Fibroblast of the aortic adventitia (primary cell): ENCODE results near the gene TXNDC2. TPM values are rescaled to one million over a fixed set of nuclear protein-coding genes. Genes with fewer than 3 reads are reported as not detected.

ENCODE experiments used
- DNase-seq: peaks from one replicate; pipeline ENCODE4 v3.0.0-alpha.2; 2010; ENCODE audit warnings: low read depth
- H3K4me3 ChIP-seq: 2 replicates; pipeline ENCODE4 v1.5.1; 2011; ENCODE audit warnings: low read depth, mild to moderate bottlenecking, control low read depth, low read length, moderate library complexity
- total RNA-seq: library from RNA; depleted of rRNA; stranded (reverse); fragments of >200 nt; gene quantifications from 2 replicates; pipeline ENCODE4 v1.2.3, GENCODE V29; 2012; ENCODE audit warnings: low replicate concordance
- TF ChIP-seq, protein P1 (sequence below): IDR thresholded peaks from 2 replicates; pipeline ENCODE4 v1.5.1; 2011; ENCODE audit warnings: mild to moderate bottlenecking, low read length, control low read depth, inconsistent platforms; ENCODE audit not compliant: insufficient read depth

TXNDC2 gene
- total RNA-seq, 1 donor: 0.27 TPM

DNA sequence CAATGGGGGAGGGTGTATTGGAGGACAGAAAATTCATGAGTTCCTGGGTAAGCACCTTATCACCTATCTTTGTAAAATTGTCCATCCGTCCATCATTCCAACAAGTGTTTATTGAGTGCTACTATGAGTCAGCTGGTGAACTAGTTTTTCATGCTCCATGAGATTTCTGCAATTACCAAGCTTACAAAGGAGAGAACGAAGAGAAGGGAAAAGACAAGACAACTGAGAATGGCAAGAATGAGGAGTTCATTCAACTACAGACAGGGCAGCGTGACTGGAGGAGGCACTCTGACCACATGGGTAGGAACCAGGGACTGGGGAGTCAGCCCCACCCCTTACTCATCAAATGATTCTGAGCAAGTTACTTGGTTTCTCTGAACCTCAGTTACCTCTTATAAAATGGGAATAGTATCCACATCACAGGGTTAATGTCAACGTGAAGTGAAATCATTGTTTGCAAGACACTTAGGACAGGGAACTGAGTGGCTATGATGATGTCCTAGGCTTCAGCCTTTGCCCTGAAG lies 18.6 kb upstream of the TXNDC2 start:
- DNase-seq: no peak
- no peak overlapping the region for H3K4me3 ChIP-seq
- TF ChIP-seq, protein P1, sequence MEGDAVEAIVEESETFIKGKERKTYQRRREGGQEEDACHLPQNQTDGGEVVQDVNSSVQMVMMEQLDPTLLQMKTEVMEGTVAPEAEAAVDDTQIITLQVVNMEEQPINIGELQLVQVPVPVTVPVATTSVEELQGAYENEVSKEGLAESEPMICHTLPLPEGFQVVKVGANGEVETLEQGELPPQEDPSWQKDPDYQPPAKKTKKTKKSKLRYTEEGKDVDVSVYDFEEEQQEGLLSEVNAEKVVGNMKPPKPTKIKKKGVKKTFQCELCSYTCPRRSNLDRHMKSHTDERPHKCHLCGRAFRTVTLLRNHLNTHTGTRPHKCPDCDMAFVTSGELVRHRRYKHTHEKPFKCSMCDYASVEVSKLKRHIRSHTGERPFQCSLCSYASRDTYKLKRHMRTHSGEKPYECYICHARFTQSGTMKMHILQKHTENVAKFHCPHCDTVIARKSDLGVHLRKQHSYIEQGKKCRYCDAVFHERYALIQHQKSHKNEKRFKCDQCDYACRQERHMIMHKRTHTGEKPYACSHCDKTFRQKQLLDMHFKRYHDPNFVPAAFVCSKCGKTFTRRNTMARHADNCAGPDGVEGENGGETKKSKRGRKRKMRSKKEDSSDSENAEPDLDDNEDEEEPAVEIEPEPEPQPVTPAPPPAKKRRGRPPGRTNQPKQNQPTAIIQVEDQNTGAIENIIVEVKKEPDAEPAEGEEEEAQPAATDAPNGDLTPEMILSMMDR: no peak

DNA sequence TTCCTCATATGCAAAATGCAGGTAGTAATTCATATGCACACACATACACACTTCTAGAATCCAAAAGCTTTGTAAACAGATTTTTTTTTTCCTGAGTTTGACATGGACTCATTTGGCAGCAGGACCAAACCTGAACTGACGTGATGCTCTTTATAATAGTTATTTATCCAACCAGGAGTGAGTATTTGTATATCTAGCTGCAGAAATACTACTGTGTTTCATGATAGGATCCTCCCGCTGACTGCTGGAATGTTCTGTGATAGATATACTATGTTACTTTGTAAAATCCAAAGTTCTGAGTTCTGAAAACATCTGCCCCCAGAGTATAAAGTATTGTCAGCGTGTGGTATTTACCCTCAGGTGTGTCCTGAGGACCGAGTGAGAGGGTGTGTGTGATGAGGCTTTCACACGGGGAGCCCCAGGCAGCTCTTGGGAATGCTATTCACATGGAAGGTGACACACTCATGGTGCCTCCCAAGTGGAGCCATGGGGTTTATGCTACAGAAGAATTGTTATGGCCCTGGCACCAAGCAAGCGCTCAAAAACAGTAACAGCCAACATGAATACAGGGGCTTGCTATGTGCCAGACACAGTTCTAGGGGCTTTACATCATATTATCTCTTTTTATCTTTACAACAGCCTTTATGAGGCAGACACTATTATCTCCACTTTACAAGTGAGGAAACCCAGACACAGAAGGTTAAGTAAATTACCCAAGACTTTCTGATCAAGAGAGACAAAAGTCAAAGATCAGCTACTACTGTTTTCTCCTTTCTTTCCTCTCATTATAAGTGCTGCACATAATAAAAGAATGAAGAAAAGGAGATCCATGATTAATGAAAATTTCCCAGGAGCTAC lies 16.7 kb upstream of the TXNDC2 start:
- no peak for DNase-seq
- TF ChIP-seq, protein P1: no peak
- H3K4me3 ChIP-seq: no peak overlapping the region

DNA sequence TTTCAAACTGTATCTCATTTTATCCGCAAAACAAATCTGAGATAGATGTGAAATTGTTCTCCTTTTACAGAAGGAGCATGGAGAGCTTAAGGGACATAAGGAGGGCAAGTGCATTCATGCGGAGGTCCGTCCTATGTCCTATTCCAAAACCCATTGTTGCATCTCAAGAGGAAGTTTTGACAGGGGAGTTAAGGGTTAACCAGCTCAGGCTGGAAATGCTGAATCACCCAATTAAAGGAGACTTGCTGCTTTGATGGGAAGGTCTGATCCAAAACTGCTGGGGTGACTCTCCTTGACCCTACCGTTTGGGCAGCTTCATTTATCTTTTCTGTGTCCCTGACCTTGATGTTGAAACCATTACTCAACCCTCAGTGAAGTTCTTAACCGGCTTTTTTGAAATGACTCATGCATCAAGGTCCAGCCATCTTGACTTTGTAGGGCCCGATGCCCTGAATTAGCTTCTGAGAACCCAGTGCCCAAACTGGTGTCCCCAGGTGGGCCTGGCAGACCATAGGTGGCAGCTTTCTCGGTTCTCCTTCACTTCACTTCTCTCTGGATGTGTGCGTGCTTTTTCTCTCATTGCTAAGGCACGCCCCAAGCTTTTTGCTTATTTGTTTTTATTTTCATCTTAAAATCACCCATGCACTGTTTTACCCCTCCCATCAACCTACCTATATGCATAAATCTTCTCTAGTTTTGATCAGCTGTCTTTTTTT lies 15.9 kb upstream of the TXNDC2 start:
- DNase-seq: peak; percentile 95
- H3K4me3 ChIP-seq: no peak overlapping the region
- TF ChIP-seq, protein P1: no peak

DNA sequence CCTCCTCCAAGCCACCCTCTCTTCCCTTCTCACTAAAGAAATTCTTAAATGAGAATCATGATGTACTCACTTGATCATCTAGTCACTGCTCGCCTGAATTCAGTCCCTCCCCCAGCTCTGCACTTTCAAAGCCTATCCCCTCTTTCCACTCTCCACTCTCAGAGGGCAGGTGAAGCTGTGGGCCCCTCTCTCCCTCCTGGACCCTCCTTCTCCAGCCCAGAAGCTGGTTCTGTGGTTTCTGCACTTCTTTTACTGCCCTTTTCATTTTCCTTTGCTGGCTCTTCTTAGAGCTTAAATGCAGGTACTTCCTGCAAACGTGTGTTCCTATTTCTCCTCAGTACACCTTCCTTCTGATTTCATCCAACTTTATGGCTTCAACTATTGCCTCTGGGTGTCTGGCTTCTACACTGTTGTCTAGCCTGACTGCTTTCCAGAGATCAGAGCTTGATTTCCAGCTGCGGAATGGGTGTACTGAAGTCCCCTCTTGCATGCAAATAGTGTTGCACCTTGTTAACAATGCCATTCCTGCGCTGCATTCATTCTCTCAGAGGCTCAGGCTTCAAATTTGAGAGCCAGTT lies 15.3 kb upstream of the TXNDC2 start:
- H3K4me3 ChIP-seq: no peak overlapping the region
- no peak for DNase-seq
- TF ChIP-seq, protein P1: no peak

DNA sequence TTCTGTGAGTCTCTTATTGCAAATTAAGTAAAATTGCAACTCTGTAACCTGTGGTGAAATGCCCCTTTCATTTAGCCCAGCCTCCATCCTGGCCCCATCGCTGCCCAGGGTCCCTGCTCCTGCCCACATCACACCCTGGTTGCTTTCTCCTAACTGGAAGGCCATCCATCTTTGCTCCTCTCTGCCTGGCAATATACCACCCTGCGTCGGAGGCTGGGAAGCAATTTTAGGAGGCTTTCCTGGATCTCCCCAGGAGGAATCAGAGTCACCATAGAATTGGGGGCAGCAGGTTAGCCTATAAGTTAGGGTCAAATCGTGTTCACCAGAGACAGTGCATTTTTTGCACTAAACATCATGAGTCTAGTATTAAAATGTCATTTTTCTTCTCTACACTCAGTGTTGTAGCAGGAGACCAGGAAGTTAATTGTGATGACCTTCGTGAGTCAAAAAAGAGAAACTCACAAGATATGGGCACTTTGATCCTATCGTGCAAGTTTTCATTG lies 14.5 kb upstream of the TXNDC2 start:
- H3K4me3 ChIP-seq: no peak overlapping the region
- DNase-seq: no peak
- TF ChIP-seq, protein P1: no peak

DNA sequence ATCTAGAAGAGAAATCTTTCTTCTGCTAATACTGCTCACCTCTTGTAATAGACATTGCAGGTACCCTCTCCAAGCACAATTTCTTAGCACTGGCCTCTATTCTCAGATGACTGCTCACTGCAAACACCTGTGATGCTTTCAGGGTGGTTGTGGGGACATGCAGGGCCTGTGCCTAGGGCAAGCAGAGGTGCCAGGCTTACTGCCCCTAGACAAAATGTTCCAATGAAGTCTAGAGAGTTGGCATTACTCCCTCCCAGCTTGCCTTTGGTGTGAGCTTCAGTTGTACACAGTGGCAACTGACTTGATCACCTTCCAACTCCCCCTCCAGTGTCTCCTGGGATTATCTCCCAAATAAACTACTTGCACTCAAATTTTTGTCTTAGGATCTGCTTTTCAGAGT lies 12.9 kb upstream of the TXNDC2 start:
- no peak for DNase-seq
- TF ChIP-seq, protein P1: no peak
- no peak overlapping the region for H3K4me3 ChIP-seq
